Stimulated activated CD4-positive, alpha-beta T cell treated with anti-CD3 and anti-CD28 coated beads, Interleukin-15, amount 100 ng/mL, for 24 hours (primary cell): ENCODE measurements around the gene MB21D2.
"Not testable (repeated sequence)": the region's sequence is repeated elsewhere in the genome, so short reads cannot be mapped to it uniquely, and the experiment has no call there.

Experiments
- DNase-seq: peaks from one replicate; pipeline ENCODE4 v3.0.0-alpha.2; 2020

Gene MB21D2

GRCh38 chr3:192851821-192852372 is 65.8 kb downstream of the MB21D2 start:
- DNase-seq: no peak

- peak; percentile 69 for DNase-seq
Observed at GRCh38 chr3:192850451-192850981, 67.1 kb downstream of the MB21D2 start.

- not testable (repeated sequence) for DNase-seq
Observed at GRCh38 chr3:192849821-192850220, 67.8 kb downstream of the MB21D2 start.

- DNase-seq: no peak
Observed at GRCh38 chr3:192848371-192849233, 69.1 kb downstream of the MB21D2 start.

GRCh38 chr3:192847941-192848340 is 69.7 kb downstream of the MB21D2 start:
- DNase-seq: no peak

GRCh38 chr3:192845526-192845855 is 72.2 kb downstream of the MB21D2 start:
- no peak for DNase-seq

GRCh38 chr3:192844836-192845525 is 72.7 kb downstream of the MB21D2 start:
- DNase-seq: no peak

- no peak for DNase-seq
Observed at GRCh38 chr3:192844486-192844765, 73.2 kb downstream of the MB21D2 start.

GRCh38 chr3:192843723-192844485 is 73.8 kb downstream of the MB21D2 start:
- DNase-seq: no peak

GRCh38 chr3:192843119-192843518 is 74.5 kb downstream of the MB21D2 start:
- no peak for DNase-seq

GRCh38 chr3:192842711-192843110 is 74.9 kb downstream of the MB21D2 start:
- no peak for DNase-seq

GRCh38 chr3:192842138-192842537 is 75.5 kb downstream of the MB21D2 start:
- no peak for DNase-seq

GRCh38 chr3:192841428-192841827 is 76.2 kb downstream of the MB21D2 start:
- no peak for DNase-seq

- no peak for DNase-seq
Observed at GRCh38 chr3:192840143-192840836, 77.4 kb downstream of the MB21D2 start.

GRCh38 chr3:192835818-192836815 is 81.5 kb downstream of the MB21D2 start:
- DNase-seq: no peak

- DNase-seq: no peak
Observed at GRCh38 chr3:192834428-192834827, 83.2 kb downstream of the MB21D2 start.

GRCh38 chr3:192833177-192833890 is 84.3 kb downstream of the MB21D2 start:
- no peak for DNase-seq

- DNase-seq: no peak
Observed at GRCh38 chr3:192831801-192832347, 85.8 kb downstream of the MB21D2 start.

- peak; percentile 42 for DNase-seq
Observed at GRCh38 chr3:192831111-192831644, 86.5 kb downstream of the MB21D2 start.
